Transverse colon (tissue), 4 donors: ENCODE data around the gene AMPD3. TPM values are rescaled to one million over a fixed set of nuclear protein-coding genes. Genes with fewer than 3 reads are reported as not detected.

ENCODE experiments used
- DNase-seq: peaks from one replicate; pipeline ENCODE4 v3.0.0-alpha.2; 2019
- H3K27ac ChIP-seq, 4 donors: fragments of 200-600 bp; sonication (generic); 2 replicates each; pipeline ENCODE4 v1.5.1; 2016 to 2018; ENCODE audit warnings: inconsistent platforms in 4 of 4
- H3K27me3 ChIP-seq: fragments of 200-600 bp; sonication (generic); 2 replicates; pipeline ENCODE4 v1.5.1; 2017; ENCODE audit warnings: inconsistent platforms
- H3K36me3 ChIP-seq, 4 donors: fragments of 200-600 bp; sonication (generic); 2 replicates each; pipeline ENCODE4 v1.5.1; 2017 to 2019; ENCODE audit warnings: inconsistent platforms in 4 of 4
- H3K4me1 ChIP-seq, 4 donors: fragments of 200-600 bp; sonication (generic); 2 replicates each; pipeline ENCODE4 v1.5.1; 2017 to 2020; ENCODE audit warnings: inconsistent platforms in 4 of 4
- H3K4me3 ChIP-seq, 4 donors: fragments of 200-600 bp; sonication (generic); 1 replicate in 1 of 4; 2 replicates in 3 of 4; pipeline versions ENCODE4 v1.5.1 to v1.6.1; 2017 to 2019; ENCODE audit warnings: inconsistent platforms in 4 of 4
- H3K9me3 ChIP-seq, 2 donors: fragments of 200-600 bp; sonication (generic); 2 replicates each; pipeline ENCODE4 v1.5.1; 2017 to 2019; ENCODE audit warnings: inconsistent platforms in 2 of 2
- CTCF ChIP-seq, 5 experiments: fragments of 200-600 bp in 3 of 5; fragments of 450-650 bp in 2 of 5; sonication (generic) in 3 of 5; IDR thresholded peaks; 1 replicate in 2 of 5; 2 replicates in 3 of 5; pipeline ENCODE4 v1.5.1; 2016 to 2017; ENCODE audit warnings: antibody characterized with exemption in 5 of 5, inconsistent platforms in 3 of 5, mild to moderate bottlenecking in 2 of 5, moderate library complexity in 1 of 5
- EP300 ChIP-seq: sonication (generic); formaldehyde crosslinking; IDR thresholded peaks from one replicate; pipeline ENCODE4 v1.6.1; 2017; ENCODE audit warnings: antibody characterized with exemption, low read depth
- POLR2A ChIP-seq: fragments of 450-650 bp; IDR thresholded peaks from one replicate; pipeline ENCODE4 v1.6.1; 2016; ENCODE audit warnings: antibody characterized with exemption, mild to moderate bottlenecking, moderate library complexity
- POLR2AphosphoS5 ChIP-seq, 3 donors: sonication (generic); formaldehyde crosslinking; IDR thresholded peaks; one replicate each; pipeline ENCODE4 v1.6.1; 2016; ENCODE audit warnings: antibody characterized with exemption in 3 of 3
- WGBS, 2 donors: methylation state at CpG; one replicate each; pipeline ENCODE4 v1.1.5; 2018; ENCODE audit warnings: low coverage in 1 of 2; 5-methylcytosine and 5-hydroxymethylcytosine counted together
- in situ Hi-C, 4 donors: fragments of 200-750 bp; cut with MboI; loops; one replicate each; pipeline versions ENCODE4 v1.15.0 to v1.15.1; 2017; ENCODE audit warnings: low sequenced_read_pairs in 3 of 4, low pct_ligation_motif_present in 1 of 4, low pct_unique_long_range_greater_than_20kb in 1 of 4
- intact Hi-C: fragments of 100-400 bp; cut with DNase I; formaldehyde crosslinking; loops from one replicate; pipeline ENCODE4 v1.15.1; 2023; ENCODE audit warnings: low total_unique reads
- total RNA-seq, 4 donors: library from RNA; depleted of rRNA; stranded (reverse); fragments of >200 nt; gene quantifications; one replicate each; pipeline ENCODE4 v1.1.0, GENCODE V29; 2016

The AMPD3 gene
- total RNA-seq, 4 donors from 2014 or later, result 2.4 to 32.9 (median 11.2) TPM

GRCh38 chr11:10412266-10412665 is 42.8 kb upstream of the AMPD3 start:
- 84 to 98% methylated on average over 3 of the region's 3 CpGs for WGBS, 2 donors
- no peak for DNase-seq
- intact Hi-C loops (no loop called here), in situ Hi-C loops (loop anchor here in 1 of 4 donors (10.0 kb wide), 1 partner anchor 323 kb away; no protein-coding TSS in a partner anchor)
- no peaks in the 10 kb centered on the region for H3K36me3 ChIP-seq
- peaks cover 0 to 18% (median 4%) of the 10 kb centered on the region in 4 donors for H3K4me1 ChIP-seq
- no peaks in the 10 kb centered on the region for H3K27me3 ChIP-seq
- no peaks in the 10 kb centered on the region for H3K9me3 ChIP-seq
- no peak overlapping the region for H3K27ac ChIP-seq
- no peak overlapping the region for H3K4me3 ChIP-seq
- TF ChIP-seq EP300 (no peak), POLR2A (no peak)

- H3K36me3 ChIP-seq, result no peaks in the 10 kb centered on the region
- TF ChIP-seq POLR2AphosphoS5 (IDR thresholded peaks at IDR 0.05) (no peak), CTCF (IDR thresholded peaks at IDR 0.05) (peak in 2 of 5 experiments; percentile 26 to 44), POLR2A (no peak)
- H3K27me3 ChIP-seq, result no peaks in the 10 kb centered on the region
- intact Hi-C loops (no loop called here), in situ Hi-C loops (loop anchor here in 1 of 4 donors (10.0 kb wide), 1 partner anchor 322 kb away; no protein-coding TSS in a partner anchor)
- H3K27ac ChIP-seq, result peak overlapping the region in 1 of 4 donors; percentile 54
- H3K9me3 ChIP-seq, result no peaks in the 10 kb centered on the region
- no peak overlapping the region for H3K4me3 ChIP-seq
- peaks cover 0 to 18% (median 4%) of the 10 kb centered on the region in 4 donors for H3K4me1 ChIP-seq
- DNase-seq, result peak; percentile 33
- WGBS, 2 donors, result 57 to 75% methylated on average over 2 to 6 of the region's 6 CpGs
These were observed 41.8 kb upstream of the AMPD3 start for GRCh38 chr11:10413268-10413667.

- H3K4me1 ChIP-seq, result peaks cover 0 to 18% (median 4%) of the 10 kb centered on the region in 4 donors
- DNase-seq, result no peak
- H3K9me3 ChIP-seq, result no peaks in the 10 kb centered on the region
- H3K36me3 ChIP-seq, result no peaks in the 10 kb centered on the region
- intact Hi-C loops (no loop called here), in situ Hi-C loops (loop anchor here in 1 of 4 donors (10.0 kb wide), 1 partner anchor 321 kb away; no protein-coding TSS in a partner anchor)
- peak overlapping the region; percentile 54 to 63 (median 56) for H3K27ac ChIP-seq
- no peak overlapping the region for H3K4me3 ChIP-seq
- 56 to 58% methylated on average over 4 to 8 of the region's 8 CpGs for WGBS, 2 donors
- TF ChIP-seq EP300 (no peak), POLR2AphosphoS5 (IDR thresholded peaks at IDR 0.05) (no peak), POLR2A (no peak), CTCF (IDR thresholded peaks at IDR 0.05) (no peak)
- H3K27me3 ChIP-seq, result no peaks in the 10 kb centered on the region
These were observed 40.9 kb upstream of the AMPD3 start for GRCh38 chr11:10414181-10414580.

GRCh38 chr11:10414659-10415058 is 40.4 kb upstream of the AMPD3 start:
- no peak overlapping the region for H3K4me3 ChIP-seq
- no peak for TF ChIP-seq POLR2A
- no peak for TF ChIP-seq POLR2AphosphoS5 (IDR thresholded peaks at IDR 0.05)
- no peak for TF ChIP-seq CTCF (IDR thresholded peaks at IDR 0.05)
- no peak for TF ChIP-seq EP300
- no peaks in the 10 kb centered on the region for H3K27me3 ChIP-seq
- H3K4me1 ChIP-seq, result peaks cover 0 to 18% (median 4%) of the 10 kb centered on the region in 4 donors
- DNase-seq, result peak; percentile 26
- 50 to 64% methylated on average over 2 to 10 of the region's 10 CpGs for WGBS, 2 donors
- in situ Hi-C loops (loop anchor here in 1 of 4 donors (10.0 kb wide), 1 partner anchor 320 kb away; no protein-coding TSS in a partner anchor), intact Hi-C loops (no loop called here)
- H3K27ac ChIP-seq, result peak overlapping the region; percentile 54 to 63 (median 56)
- H3K9me3 ChIP-seq, result no peaks in the 10 kb centered on the region
- H3K36me3 ChIP-seq, result no peaks in the 10 kb centered on the region
